Esophagus (tissue), 2 donors: ENCODE data around the gene STPG3. TPM values are rescaled to one million over a fixed set of nuclear protein-coding genes. Genes with fewer than 3 reads are reported as not detected.

ENCODE experiments used
- H3K27ac ChIP-seq, 2 donors: one replicate each; pipeline ENCODE4 v1.5.1; 2013; ENCODE audit warnings: low read depth in 2 of 2, mild to moderate bottlenecking in 2 of 2, inconsistent platforms in 1 of 2, low read length in 1 of 2, moderate library complexity in 1 of 2
- H3K27me3 ChIP-seq, 2 donors: one replicate each; pipeline ENCODE4 v1.6.1; 2013; ENCODE audit warnings: low read length in 2 of 2, control low read depth in 1 of 2, mild to moderate bottlenecking in 1 of 2; ENCODE audit not compliant: insufficient read depth in 2 of 2, control insufficient read depth in 1 of 2
- H3K36me3 ChIP-seq, 2 donors: one replicate each; pipeline ENCODE4 v1.6.1; 2013; ENCODE audit warnings: low read length in 1 of 2; ENCODE audit not compliant: control insufficient read depth in 2 of 2, insufficient read depth in 2 of 2
- H3K4me1 ChIP-seq, 2 donors: one replicate each; pipeline ENCODE4 v1.6.1; 2013; ENCODE audit warnings: low read length in 1 of 2; ENCODE audit not compliant: control insufficient read depth in 2 of 2, insufficient read depth in 2 of 2
- H3K4me3 ChIP-seq, 2 donors: one replicate each; pipeline ENCODE4 v1.5.1; 2013; ENCODE audit warnings: low read length in 2 of 2, mild to moderate bottlenecking in 2 of 2, low read depth in 1 of 2, moderate library complexity in 1 of 2
- H3K9me3 ChIP-seq, 2 donors: one replicate each; pipeline ENCODE4 v1.6.1; 2013; ENCODE audit warnings: mild to moderate bottlenecking in 2 of 2, low read depth in 1 of 2, low read length in 1 of 2, moderate library complexity in 1 of 2; ENCODE audit not compliant: control insufficient read depth in 2 of 2, insufficient read depth in 1 of 2
- WGBS, 2 donors: extraction: QIAGEN DNeasy Blood & Tissue Kit; methylation state at CpG; one replicate each; pipeline ENCODE4 v1.1.7; 2013; 5-methylcytosine and 5-hydroxymethylcytosine counted together
- polyA plus RNA-seq, 2 donors: library from polyadenylated mRNA; stranded (reverse); fragments of 200-250 nt; gene quantifications; one replicate each; pipeline ENCODE4 v1.2.3, GENCODE V29; 2013
- donor health status: healthy with polysubstance abuse.
- donor health status: Bipolar disorder and iron deficiency.

Gene STPG3
- polyA plus RNA-seq, 2 donors: not detected

GRCh38 chr9:137233143-137233980 lies 17.7 kb upstream of the STPG3 start:
- Histone ChIP-seq H3K4me3 (no peak overlapping the region), H3K27ac (no peak overlapping the region), H3K9me3 (no peaks in the 10 kb centered on the region), H3K36me3 (no peaks in the 10 kb centered on the region), H3K4me1 (peaks cover 6 to 14% of the 10 kb centered on the region in 2 donors), H3K27me3 (no peaks in the 10 kb centered on the region)
- 60 to 67% methylated on average over 24 to 40 of the region's 40 CpGs for WGBS, 2 donors

GRCh38 chr9:137234055-137234697 lies 16.9 kb upstream of the STPG3 start:
- no peaks in the 10 kb centered on the region for H3K9me3 ChIP-seq
- H3K27me3 ChIP-seq: no peaks in the 10 kb centered on the region
- H3K4me3 ChIP-seq: no peak overlapping the region
- H3K27ac ChIP-seq: no peak overlapping the region
- H3K4me1 ChIP-seq: peaks cover 7 to 17% of the 10 kb centered on the region in 2 donors
- WGBS, 2 donors: 37 to 60% methylated on average over 40 of the region's 40 CpGs
- no peaks in the 10 kb centered on the region for H3K36me3 ChIP-seq

GRCh38 chr9:137234758-137235423 lies 16.2 kb upstream of the STPG3 start:
- H3K27me3 ChIP-seq: no peaks in the 10 kb centered on the region
- H3K4me3 ChIP-seq: no peak overlapping the region
- H3K9me3 ChIP-seq: no peaks in the 10 kb centered on the region
- peaks cover 7 to 17% of the 10 kb centered on the region in 2 donors for H3K4me1 ChIP-seq
- H3K36me3 ChIP-seq: no peaks in the 10 kb centered on the region
- no peak overlapping the region for H3K27ac ChIP-seq
- 60 to 71% methylated on average over 18 of the region's 18 CpGs for WGBS, 2 donors

GRCh38 chr9:137235424-137236237 lies 15.5 kb upstream of the STPG3 start:
- Histone ChIP-seq H3K27me3 (no peaks in the 10 kb centered on the region), H3K4me3 (no peak overlapping the region), H3K4me1 (peaks cover 7 to 17% of the 10 kb centered on the region in 2 donors), H3K27ac (no peak overlapping the region), H3K9me3 (no peaks in the 10 kb centered on the region), H3K36me3 (no peaks in the 10 kb centered on the region)
- 58 to 63% methylated on average over 32 to 35 of the region's 35 CpGs for WGBS, 2 donors

GRCh38 chr9:137236238-137236935 lies 14.7 kb upstream of the STPG3 start:
- Histone ChIP-seq H3K9me3 (no peaks in the 10 kb centered on the region), H3K4me3 (no peak overlapping the region), H3K27me3 (no peaks in the 10 kb centered on the region), H3K27ac (no peak overlapping the region), H3K4me1 (peaks cover 7 to 17% of the 10 kb centered on the region in 2 donors), H3K36me3 (no peaks in the 10 kb centered on the region)
- WGBS, 2 donors: 10 to 14% methylated on average over 28 to 31 of the region's 31 CpGs

GRCh38 chr9:137236936-137237421 lies 14.1 kb upstream of the STPG3 start:
- WGBS, 2 donors: 46 to 48% methylated on average over 11 of the region's 11 CpGs
- Histone ChIP-seq H3K36me3 (no peaks in the 10 kb centered on the region), H3K27ac (no peak overlapping the region), H3K27me3 (no peaks in the 10 kb centered on the region), H3K9me3 (no peaks in the 10 kb centered on the region), H3K4me1 (peaks cover 7 to 17% of the 10 kb centered on the region in 2 donors), H3K4me3 (no peak overlapping the region)

GRCh38 chr9:137237759-137238726 lies 13.0 kb upstream of the STPG3 start:
- Histone ChIP-seq H3K4me1 (peaks cover 7 to 24% of the 10 kb centered on the region in 2 donors), H3K27me3 (no peaks in the 10 kb centered on the region), H3K27ac (peak overlapping the region in 1 of 2 donors; percentile 2), H3K9me3 (no peaks in the 10 kb centered on the region), H3K4me3 (no peak overlapping the region), H3K36me3 (peaks cover 0 to 8% of the 10 kb centered on the region in 2 donors)
- 55 to 72% methylated on average over 12 to 13 of the region's 13 CpGs for WGBS, 2 donors
